Upper lobe of right lung (tissue), 1 donor: Measurements from ENCODE around the gene ADAMTS16. TPM values are rescaled to one million over a fixed set of nuclear protein-coding genes. Genes with fewer than 3 reads are reported as not detected.
A peak's percentile ranks its signal among the peaks of the same experiment; 100 is the strongest.

Experiments used
- ATAC-seq: fragments of 200-7000 bp; cut with Tn5 transposase; one replicate; pipeline ENCODE4 v1.9.1; 2020; ENCODE audit warnings: mild to moderate bottlenecking, moderate library complexity
- DNase-seq: peaks from one replicate; pipeline ENCODE4 v3.0.0-alpha.2; 2020
- H3K27ac ChIP-seq: fragments of 200-600 bp; one replicate; pipeline ENCODE4 v1.8.0; 2022
- H3K27me3 ChIP-seq: fragments of 200-600 bp; one replicate; pipeline ENCODE4 v1.8.0; 2022; ENCODE audit warnings: mild to moderate bottlenecking
- H3K36me3 ChIP-seq: fragments of 200-600 bp; one replicate; pipeline ENCODE4 v1.8.0; 2022
- H3K4me1 ChIP-seq: fragments of 200-600 bp; one replicate; pipeline ENCODE4 v1.8.0; 2022
- H3K4me3 ChIP-seq: fragments of 200-600 bp; one replicate; pipeline ENCODE4 v1.8.0; 2022; ENCODE audit warnings: mild to moderate bottlenecking
- H3K9me3 ChIP-seq: fragments of 200-600 bp; one replicate; pipeline ENCODE4 v1.8.0; 2022
- intact Hi-C: fragments of 100-400 bp; cut with DNase I; formaldehyde crosslinking; loops from one replicate; pipeline ENCODE4 v1.11.0; 2022
- total RNA-seq: library from RNA; stranded (reverse); fragmentation: NEBNext Ultra II Directional; extraction: Animal tissue kit (Norgen Biotek cat#: 25700); gene quantifications from one replicate; pipeline ENCODE4 v1.2.1, GENCODE V29; 2021
- TF ChIP-seq, protein P1 (sequence below): fragments of 200-600 bp; IDR thresholded peaks from one replicate; pipeline ENCODE4 v1.8.0; 2022; ENCODE audit warnings: antibody characterized with exemption
- donor health status: DM: no; HTN: yes; CAD: no; lungs with severe emphysema.

Gene ADAMTS16
- total RNA-seq, 1 donor from 2014 or later: 0.26 TPM

DNA sequence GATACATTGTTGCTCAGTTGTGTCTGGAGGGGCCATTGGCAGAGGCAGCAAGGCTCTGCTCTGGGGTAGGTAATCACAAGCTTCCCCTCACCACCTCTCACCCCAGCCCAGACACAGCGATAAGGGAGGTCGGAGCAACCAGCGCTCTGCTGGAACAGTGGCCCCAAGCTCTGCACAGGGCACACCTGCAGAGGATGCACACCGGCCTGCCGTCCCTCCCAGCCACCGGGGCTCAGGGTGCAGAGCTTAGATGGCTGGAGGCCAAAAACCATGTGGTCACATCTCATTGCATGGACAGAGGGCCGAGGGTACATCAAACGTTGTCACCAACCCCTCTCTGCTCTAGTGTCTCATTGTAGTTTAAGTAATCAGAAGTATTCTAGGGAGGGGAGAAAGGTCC lies 187.0 kb downstream of the ADAMTS16 start:
- intact Hi-C loops: no loop called here
- H3K4me3 ChIP-seq: no peak overlapping the region
- no peaks in the 10 kb centered on the region for H3K4me1 ChIP-seq
- no peaks in the 10 kb centered on the region for H3K27me3 ChIP-seq
- no peaks in the 10 kb centered on the region for H3K9me3 ChIP-seq
- DNase-seq: no peak
- no peak for ATAC-seq
- TF ChIP-seq, protein P1, sequence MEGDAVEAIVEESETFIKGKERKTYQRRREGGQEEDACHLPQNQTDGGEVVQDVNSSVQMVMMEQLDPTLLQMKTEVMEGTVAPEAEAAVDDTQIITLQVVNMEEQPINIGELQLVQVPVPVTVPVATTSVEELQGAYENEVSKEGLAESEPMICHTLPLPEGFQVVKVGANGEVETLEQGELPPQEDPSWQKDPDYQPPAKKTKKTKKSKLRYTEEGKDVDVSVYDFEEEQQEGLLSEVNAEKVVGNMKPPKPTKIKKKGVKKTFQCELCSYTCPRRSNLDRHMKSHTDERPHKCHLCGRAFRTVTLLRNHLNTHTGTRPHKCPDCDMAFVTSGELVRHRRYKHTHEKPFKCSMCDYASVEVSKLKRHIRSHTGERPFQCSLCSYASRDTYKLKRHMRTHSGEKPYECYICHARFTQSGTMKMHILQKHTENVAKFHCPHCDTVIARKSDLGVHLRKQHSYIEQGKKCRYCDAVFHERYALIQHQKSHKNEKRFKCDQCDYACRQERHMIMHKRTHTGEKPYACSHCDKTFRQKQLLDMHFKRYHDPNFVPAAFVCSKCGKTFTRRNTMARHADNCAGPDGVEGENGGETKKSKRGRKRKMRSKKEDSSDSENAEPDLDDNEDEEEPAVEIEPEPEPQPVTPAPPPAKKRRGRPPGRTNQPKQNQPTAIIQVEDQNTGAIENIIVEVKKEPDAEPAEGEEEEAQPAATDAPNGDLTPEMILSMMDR: no peak
- H3K27ac ChIP-seq: no peak overlapping the region
- H3K36me3 ChIP-seq: no peaks in the 10 kb centered on the region

DNA sequence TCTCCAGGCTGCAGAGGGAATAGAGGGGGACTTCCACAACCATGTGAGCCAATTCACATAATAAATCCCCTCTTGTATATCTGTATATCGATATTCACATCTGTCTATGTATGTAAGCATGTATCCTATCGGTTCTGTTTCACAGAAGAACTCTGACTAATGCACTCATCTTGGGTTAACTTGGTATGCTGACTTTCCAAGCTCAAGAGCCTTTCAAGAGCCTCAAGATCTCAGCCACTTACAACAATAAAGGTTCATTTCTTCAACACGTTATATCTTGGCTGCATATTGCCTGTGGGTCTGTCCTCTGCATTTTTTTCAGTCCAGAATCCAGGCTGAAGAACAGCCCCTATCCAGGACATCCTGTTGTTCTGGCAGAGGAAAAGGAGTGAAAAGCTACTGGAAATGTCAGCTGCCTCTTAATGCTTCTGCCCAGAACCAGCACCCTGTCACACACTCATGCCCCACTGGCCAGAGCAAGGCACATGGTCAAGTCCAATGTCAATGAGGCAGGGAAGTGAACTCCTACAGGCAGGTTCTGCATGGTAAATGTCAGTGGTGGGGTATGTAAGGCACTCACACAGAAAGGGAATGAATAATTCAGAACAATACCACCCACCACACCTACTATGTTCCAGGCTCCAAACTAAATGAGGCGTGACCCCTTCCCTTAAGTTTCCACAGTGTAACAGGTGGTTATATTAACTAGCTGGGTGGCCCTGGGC lies 190.8 kb downstream of the ADAMTS16 start:
- DNase-seq (no peak), ATAC-seq (peak; percentile 63)
- Histone ChIP-seq H3K36me3 (no peaks in the 10 kb centered on the region), H3K4me3 (no peak overlapping the region), H3K4me1 (no peaks in the 10 kb centered on the region), H3K9me3 (no peaks in the 10 kb centered on the region), H3K27ac (no peak overlapping the region), H3K27me3 (no peaks in the 10 kb centered on the region)
- intact Hi-C loops: no loop called here
- TF ChIP-seq, protein P1: no peak

DNA sequence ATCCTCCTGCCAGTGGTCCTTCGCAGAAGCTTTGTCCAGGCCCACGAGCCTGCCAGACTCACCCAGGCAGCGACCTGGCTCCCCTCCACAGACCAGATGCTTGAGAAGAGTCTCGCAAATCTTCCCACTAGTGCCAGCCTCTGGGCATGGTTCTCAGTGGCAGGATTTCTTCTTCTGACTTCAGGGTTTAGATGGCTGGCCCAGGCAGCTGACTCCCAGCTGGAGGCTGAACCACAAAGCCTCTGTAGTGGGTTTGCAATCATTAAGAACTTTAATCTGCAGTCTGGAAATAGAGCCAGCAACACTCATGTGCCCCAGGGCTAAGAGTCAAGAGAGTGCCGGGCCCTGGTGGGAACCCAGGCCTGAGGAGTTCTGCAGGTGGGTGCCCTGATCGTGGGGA lies 191.7 kb downstream of the ADAMTS16 start:
- intact Hi-C loops: no loop called here
- ATAC-seq: no peak
- H3K4me1 ChIP-seq: no peaks in the 10 kb centered on the region

DNA sequence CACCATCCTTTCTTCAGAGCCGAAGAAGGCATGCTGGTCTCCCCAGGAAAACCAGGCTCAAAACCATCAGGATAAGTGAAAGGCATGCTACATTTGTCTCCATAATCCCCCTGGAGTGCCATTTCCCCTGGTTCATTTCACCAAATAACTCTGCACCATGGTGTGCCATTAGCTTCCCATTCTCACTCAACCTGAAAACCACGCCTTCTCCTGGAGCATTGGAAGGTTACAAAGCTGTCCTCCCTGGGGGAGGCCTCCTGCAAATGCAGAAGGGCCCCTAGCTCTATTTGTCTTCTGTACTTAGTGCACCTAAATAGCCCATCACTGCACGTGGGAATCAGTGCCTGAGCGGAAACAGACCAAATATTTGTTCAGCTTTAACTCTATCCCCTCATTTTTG lies 192.2 kb downstream of the ADAMTS16 start:
- Histone ChIP-seq H3K27me3 (no peaks in the 10 kb centered on the region), H3K27ac (no peak overlapping the region), H3K36me3 (no peaks in the 10 kb centered on the region), H3K4me1 (no peaks in the 10 kb centered on the region), H3K4me3 (no peak overlapping the region), H3K9me3 (no peaks in the 10 kb centered on the region)
- ATAC-seq: no peak
- no peak for DNase-seq
- intact Hi-C loops: no loop called here
- TF ChIP-seq, protein P1: no peak

More for the DNA sequence above, 191.7 kb downstream of the ADAMTS16 start:
- H3K9me3 ChIP-seq: no peaks in the 10 kb centered on the region
- no peak overlapping the region for H3K4me3 ChIP-seq
- no peak overlapping the region for H3K27ac ChIP-seq
- no peaks in the 10 kb centered on the region for H3K27me3 ChIP-seq
- TF ChIP-seq, protein P1: no peak
- H3K36me3 ChIP-seq: no peaks in the 10 kb centered on the region
- no peak for DNase-seq

DNA sequence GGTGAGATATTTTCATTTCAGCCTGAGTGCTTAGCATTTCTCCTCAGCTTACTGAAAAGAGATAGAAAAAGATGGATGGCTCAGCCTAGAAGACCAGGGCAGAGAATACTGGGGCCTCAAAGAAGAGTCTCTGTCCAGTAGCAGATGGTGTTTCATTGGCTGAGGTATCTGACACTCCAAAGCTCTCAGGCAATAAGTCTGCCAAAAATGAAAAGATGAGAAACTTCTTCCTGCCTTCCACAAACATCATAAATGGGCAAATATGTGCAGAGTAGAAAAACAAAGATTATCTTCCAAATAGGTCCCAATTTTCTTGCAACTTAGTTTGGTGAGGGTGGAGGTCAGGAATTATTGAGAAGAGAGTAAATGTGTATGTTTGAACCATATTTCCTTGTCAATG lies 195.0 kb downstream of the ADAMTS16 start:
- H3K27me3 ChIP-seq: no peaks in the 10 kb centered on the region
- no peak overlapping the region for H3K4me3 ChIP-seq
- intact Hi-C loops: no loop called here
- H3K9me3 ChIP-seq: no peaks in the 10 kb centered on the region
- TF ChIP-seq, protein P1: no peak
- H3K27ac ChIP-seq: no peak overlapping the region
- ATAC-seq (no peak), DNase-seq (no peak)
- no peaks in the 10 kb centered on the region for H3K36me3 ChIP-seq
- no peaks in the 10 kb centered on the region for H3K4me1 ChIP-seq
